Erythroblast (primary cell): Measurements from ENCODE around the gene WAC.

ENCODE experiments used
- GATA1 ChIP-seq: IDR thresholded peaks from 2 replicates; pipeline ENCODE4 v1.6.1; 2011; ENCODE audit warnings: low read depth, mild to moderate bottlenecking, control low read depth, low read length, moderate library complexity
- POLR2A ChIP-seq: IDR thresholded peaks from 2 replicates; pipeline ENCODE4 v1.6.1; 2011; ENCODE audit warnings: mild to moderate bottlenecking, low read length

GRCh38 chr10:28594406-28594805 is 61.5 kb downstream of the WAC start:
- TF ChIP-seq POLR2A (no peak), GATA1 (no peak)
